Stimulated activated CD4-positive, alpha-beta T cell treated with anti-CD3 and anti-CD28 coated beads, Interleukin-12 subunit alpha, Interleukin-12 subunit beta, amount 100 ng/mL, for 24 hours (primary cell): ENCODE measurements around the gene FHOD1.

Experiments
- DNase-seq, 2 experiments: peaks; one replicate each; pipeline ENCODE4 v3.0.0-alpha.2; 2020; ENCODE audit warnings: low read depth in 2 of 2

The FHOD1 gene

GRCh38 chr16:67208154-67208896 lies 39.0 kb downstream of the FHOD1 start:
- DNase-seq = no peak

- no peak for DNase-seq
Measured at GRCh38 chr16:67207249-67208091, 39.8 kb downstream of the FHOD1 start.

GRCh38 chr16:67206838-67207248 lies 40.4 kb downstream of the FHOD1 start:
- DNase-seq = no peak

DNA sequence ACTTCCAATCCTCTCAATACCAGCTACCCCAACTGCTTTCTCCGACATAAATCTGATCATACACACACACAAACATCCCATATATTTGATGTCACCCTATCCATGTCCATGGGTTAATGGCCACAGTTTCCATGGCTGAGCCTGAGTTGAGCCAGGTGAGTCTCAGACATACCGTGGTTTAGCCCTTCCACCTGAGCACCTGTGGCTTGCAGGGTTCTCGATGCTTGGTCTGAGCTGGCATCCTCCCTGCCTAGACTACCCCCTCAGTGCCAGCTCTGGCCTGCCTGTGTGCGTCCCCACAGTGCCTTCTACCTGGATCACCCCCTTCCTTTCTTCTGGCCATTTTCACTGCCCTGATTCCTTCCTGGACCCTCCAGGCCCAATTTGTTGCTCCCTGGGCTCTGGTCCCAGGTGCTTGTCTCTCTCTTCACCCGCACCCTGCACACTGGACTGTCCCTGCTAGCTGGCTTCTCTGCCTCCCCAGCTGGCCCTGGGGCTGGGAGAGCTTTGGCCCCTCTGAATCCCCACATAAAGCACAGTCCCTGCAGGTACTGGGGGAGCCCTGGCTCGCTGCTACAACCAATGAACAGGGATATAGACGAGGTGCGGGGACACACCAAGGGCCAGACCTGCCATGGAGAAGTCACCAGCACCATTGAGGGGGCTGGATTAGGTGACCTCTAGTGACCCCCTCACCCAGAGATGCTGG lies 41.0 kb downstream of the FHOD1 start:
- no peak for DNase-seq

DNA sequence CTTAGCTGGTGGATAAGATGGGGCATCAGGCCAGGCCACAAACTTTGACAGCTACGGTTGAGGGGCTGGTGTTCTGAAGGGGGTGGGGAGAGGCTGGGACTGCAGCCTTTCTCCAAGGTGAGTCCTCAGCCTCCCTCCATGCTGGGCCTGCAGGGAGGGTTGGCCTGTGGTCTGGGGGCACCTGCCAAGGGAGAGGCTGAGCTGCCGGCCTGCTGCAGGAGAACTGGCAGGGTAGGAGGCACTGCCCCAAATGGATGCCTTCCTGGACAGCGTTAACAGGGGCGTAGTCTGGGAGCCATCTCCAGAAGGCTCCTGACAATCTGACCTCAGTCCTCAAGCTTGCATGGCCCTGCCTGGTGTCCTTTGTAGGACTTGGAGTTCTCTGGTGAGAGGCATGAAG lies 43.2 kb downstream of the FHOD1 start:
- DNase-seq = no peak

GRCh38 chr16:67202956-67203493 lies 44.3 kb downstream of the FHOD1 start:
- DNase-seq = no peak

GRCh38 chr16:67202426-67202825 lies 44.9 kb downstream of the FHOD1 start:
- DNase-seq = no peak

DNA sequence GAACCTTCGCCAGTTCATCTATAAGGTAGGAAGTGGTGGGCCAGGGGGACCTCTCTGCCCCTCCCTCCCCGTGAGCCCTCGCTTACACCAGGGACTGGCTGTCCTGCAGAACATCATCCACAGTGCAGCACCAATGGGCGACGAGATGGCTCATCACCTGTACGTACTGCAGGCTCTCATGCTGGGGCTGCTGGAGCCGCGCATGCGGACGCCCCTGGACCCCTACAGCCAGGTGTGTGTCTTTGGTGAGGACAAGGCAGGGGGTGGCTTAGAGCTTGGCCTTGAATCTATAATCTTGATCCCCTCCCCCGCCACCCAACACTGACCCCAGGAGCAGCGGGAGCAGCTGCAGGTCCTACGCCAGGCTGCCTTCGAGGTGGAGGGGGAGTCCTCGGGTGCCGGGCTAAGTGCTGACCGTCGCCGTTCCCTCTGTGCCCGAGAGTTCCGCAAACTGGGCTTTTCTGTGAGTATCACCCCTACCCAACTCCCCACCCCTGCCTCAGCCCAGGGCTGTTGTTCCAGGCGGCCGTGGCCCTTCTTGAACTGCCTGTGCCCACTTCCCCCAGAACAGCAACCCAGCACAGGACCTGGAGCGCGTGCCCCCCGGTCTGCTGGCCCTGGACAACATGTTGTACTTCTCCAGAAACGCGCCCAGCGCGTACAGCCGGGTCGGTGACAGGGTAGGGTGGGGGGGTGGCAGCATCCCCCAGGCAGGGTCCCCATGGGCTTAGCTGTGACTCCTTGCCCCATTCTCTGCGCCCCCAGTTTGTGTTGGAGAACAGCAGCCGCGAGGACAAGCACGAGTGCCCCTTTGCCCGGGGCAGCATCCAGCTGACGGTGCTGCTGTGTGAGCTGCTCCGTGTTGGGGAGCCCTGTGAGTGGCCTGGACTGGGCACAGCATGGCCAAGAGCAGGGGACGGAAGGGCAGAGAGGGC lies 45.6 kb downstream of the FHOD1 start:
- DNase-seq = no peak

GRCh38 chr16:67200491-67200890 lies 46.8 kb downstream of the FHOD1 start:
- DNase-seq = no peak

DNA sequence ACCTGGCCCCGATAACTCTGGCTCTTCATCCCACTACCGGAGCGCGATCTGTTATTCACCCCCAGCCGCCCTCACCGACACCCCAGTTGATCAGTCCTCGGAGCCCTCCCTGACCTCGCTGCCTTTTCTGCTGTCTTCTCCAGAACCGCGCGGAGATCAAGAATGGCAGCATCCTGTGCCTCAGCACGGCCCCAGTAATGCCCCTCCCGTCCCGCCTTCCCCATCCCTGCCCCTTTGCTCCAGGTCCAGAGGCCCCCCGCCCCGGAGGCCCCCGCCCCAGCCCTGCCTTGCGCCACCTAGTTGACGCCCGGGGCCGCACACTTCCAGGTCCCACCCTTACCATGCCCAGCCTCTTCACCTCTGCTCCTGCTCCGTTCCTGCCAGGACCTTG lies 47.5 kb downstream of the FHOD1 start:
- DNase-seq = no peak

DNA sequence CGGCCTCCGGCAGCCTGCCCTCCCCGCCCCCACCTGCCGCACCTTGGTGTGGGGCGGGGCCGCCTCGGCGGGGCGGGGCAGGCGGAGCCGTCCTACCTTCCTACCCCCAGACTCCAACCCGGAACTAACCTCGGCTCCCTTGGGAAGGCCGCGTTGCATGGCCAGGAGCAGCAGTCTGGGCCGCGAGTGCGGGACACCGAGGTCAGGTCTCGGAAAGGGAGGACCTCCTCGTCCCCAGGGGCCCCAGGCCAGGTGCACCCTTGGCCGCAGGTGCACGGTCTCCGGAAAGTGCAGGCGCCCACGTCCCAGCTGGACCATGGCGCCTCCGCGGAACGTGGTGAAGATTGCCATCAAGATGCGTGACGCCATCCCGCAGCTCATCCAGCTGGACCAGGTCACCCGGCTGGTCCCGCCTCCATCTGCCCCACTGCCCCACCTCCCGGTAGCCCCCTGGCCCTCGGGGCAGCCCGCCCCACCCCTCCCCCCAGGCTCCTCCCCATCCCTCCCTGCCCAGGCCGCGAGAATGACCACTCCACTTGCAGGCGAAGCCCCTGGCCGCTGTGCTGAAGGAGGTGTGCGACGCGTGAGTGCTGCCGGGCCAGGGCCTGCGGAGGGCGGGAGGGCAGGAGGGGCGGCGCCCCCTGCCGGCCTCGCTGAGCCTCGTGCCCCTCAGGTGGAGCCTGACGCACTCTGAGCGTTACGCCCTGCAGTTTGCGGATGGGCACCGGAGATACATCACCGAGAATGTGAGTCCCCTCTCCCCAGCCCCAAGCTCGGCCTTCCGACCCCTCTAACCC lies 48.1 kb downstream of the FHOD1 start, which contains the start of gene ELMO3:
Gene ELMO3 (plus strand): TSS at position 121 of the 797 bp plus-strand sequence. CDS start 196 bp downstream, at position 317.
- DNase-seq = no peak

DNA sequence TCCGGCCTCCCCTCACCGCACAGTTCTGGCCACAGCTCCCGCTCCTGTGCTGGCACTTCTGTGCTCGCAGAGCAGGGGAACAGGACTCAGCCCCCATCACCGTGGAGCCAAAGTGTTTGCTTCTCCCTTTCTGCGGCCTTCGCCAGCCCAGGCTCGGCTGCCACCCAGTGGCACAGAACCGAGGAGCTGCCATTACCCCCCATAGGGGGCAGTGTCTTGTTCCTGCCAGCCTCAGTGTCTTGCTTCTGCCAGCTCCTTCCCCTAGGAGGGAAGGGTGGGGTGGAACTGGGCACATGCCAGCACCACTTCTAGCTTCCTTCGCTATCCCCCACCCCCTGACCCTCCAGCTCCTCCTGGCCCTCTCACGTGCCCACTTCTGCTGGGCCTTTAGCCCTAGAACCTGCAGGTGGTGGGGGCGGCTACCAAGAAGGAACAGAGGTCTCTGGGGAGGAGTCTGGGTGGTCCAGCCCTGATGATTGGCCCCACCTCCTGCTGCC lies 49.0 kb downstream of the FHOD1 start:
- DNase-seq = no peak

DNA sequence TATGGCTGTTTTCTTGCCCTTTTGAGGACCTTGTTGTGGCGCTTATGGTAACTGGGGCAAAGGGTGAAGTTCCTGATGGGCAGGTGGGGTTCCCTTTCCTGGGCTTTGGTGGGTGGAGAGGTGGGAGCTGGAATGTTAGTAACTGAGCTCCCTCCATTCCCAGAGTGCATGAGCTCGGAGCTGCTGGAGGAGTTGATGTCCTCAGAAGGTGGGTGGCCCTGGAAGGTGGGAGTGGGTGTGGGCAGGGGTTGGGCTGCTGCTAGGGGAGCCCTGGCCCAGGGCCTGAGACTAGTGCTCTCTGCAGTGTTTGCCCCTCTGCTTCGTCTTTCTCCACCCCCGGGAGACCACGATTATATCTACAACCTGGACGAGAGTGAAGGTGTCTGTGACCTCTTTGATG lies 49.6 kb downstream of the FHOD1 start:
- no peak for DNase-seq

DNA sequence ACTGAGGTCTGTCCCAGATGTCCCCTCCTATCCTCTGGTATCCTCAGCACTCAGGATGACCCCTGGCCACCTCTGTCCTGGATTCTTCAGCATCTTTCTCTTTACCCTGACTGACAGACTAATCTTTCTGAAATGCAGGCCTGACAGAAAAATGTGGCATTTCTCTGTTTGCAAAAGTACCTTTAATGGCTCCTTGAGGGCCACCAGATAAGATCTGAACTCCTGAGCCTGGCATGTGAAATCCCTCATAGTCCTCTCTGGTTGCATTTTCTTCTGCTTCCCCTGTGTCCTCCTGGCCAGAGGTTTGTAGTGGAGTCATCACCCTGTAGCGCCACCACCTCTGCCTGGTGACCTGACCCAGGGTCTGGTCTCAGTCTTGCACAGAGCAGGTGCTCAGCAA lies 50.4 kb downstream of the FHOD1 start:
- no peak for DNase-seq

- no peak for DNase-seq
Measured at GRCh38 chr16:67195676-67196075, 51.6 kb downstream of the FHOD1 start.

DNA sequence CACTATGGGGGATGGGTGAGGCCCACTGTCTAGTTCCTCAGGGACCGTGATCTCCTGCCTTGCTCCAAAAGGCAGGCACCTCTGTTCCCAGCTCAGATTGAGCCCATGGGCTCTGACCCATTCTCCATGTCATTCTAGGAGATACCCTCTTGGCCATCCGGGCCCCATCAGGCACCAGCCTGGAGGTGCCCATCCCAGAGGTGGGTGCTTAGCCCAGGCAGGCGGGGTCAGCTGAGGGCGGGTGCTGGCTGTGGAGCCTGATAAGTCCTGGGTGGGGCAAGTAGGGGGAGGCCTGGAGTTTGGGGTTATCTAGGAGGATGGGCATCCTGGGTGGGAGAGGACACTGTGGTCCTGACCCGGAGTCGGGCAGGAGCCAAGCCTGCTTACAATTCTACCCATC lies 53.0 kb downstream of the FHOD1 start:
- DNase-seq = no peak

DNA sequence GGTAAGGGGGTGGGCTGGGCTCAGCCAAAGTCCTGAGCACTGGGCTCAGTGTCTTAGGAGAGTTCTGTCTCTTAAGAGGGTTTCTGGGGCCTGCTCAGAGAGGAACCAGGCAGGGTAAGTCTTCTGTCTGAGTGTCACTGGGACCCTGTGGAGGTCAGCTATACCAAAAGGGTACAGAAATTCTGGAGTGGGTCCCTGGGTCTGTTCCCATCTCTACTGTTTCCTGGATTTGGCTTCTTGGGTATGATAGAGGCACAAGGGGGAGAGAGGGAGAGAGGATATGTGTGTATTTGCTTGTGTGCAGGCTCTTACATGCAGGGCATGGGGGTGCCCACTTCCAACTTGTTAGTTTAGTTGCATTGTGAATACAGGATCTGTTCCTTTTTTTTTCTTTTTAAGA lies 53.7 kb downstream of the FHOD1 start:
- DNase-seq = no peak

GRCh38 chr16:67192781-67193361 lies 54.4 kb downstream of the FHOD1 start:
- DNase-seq = no peak

DNA sequence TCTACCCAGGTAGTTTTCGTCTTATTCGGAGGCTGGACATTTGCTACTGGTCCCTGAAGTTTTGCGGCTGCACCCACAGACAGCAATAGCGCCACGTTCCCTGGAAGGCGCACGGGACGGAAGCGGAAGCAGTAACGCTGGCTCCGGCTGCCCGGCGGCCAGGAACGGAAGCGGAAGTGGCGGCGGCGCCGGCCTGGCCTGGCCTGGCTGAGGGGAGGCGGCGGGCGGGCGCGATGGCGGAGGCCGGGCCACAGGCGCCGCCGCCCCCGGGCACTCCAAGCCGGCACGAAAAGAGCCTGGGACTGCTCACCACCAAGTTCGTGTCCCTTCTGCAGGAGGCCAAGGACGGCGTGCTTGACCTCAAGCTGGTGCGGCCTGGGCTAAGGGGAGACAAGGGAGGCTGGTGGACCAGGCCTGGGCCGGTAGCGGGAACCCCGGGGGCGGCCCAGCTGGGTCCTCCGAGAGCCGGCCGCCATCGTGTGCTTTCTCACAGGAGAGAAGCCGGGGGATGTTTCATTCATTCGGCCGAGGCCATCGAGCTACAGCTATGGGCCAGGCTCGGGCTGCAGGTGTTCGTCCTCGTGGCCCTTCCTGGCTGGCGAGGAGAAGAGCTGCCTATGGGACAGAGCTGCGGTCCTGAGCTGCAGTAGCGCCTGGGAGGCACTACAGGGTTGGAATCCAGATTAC lies 55.1 kb downstream of the FHOD1 start, which contains the start of gene E2F4:
Gene E2F4 (plus strand): TSS at position 161 of the 687 bp plus-strand sequence. CDS start 73 bp downstream, at position 234.
- peak; percentile 79 to 86 for DNase-seq
